ENCODE data around the gene TPSG1.
"Not testable (repeated sequence)": the region's sequence is repeated elsewhere in the genome, so short reads cannot be mapped to it uniquely, and the experiment has no call there.

The TPSG1 gene

DNA sequence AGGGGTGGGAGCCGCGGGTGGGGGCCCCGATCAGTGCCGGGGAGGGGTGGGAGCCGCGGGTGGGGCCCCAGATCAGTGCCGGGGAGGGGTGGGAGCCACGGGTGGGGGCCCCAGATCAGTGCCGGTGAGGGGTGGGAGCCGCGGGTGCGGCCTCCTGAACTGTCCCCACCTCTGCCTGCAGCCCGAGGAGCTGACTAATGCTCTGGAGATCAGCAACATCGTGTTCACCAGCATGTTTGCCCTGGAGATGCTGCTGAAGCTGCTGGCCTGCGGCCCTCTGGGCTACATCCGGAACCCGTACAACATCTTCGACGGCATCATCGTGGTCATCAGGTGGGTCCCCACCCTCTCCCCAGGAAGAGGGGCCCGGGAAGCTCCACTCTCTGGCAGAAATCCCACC is 20.1 kb downstream of the TPSG1 start:
- in situ Hi-C loops (cut with MboI; ENCODE audit: low sequenced_read_pairs, unreplicated experiment) = loop anchor here (25.0 kb wide), 1 partner anchor 107 kb away; the partner anchor contains the start of gene UBE2I
- TF ChIP-seq, protein P1, sequence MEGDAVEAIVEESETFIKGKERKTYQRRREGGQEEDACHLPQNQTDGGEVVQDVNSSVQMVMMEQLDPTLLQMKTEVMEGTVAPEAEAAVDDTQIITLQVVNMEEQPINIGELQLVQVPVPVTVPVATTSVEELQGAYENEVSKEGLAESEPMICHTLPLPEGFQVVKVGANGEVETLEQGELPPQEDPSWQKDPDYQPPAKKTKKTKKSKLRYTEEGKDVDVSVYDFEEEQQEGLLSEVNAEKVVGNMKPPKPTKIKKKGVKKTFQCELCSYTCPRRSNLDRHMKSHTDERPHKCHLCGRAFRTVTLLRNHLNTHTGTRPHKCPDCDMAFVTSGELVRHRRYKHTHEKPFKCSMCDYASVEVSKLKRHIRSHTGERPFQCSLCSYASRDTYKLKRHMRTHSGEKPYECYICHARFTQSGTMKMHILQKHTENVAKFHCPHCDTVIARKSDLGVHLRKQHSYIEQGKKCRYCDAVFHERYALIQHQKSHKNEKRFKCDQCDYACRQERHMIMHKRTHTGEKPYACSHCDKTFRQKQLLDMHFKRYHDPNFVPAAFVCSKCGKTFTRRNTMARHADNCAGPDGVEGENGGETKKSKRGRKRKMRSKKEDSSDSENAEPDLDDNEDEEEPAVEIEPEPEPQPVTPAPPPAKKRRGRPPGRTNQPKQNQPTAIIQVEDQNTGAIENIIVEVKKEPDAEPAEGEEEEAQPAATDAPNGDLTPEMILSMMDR (IDR thresholded peaks at IDR 0.05; ENCODE audit: borderline replicate concordance, control extremely low read depth, extremely low read depth, insufficient read depth, missing control alignments) = no peak

DNA sequence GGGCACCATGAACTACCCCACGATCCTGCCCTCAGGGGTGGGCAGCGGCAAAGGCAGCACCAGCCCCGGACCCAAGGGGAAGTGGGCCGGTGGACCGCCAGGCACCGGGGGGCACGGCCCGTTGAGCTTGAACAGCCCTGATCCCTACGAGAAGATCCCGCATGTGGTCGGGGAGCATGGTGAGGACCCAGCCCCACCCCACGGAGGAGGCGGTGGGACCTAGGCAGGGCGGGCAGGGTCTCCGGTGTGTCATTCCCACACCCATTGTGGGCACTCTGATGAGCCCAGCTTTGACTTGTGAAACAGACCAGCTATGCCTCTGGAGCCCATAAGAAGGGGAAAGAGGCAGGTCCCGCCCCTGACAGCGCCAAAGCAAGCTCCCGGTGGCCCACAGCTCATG is 22.8 kb downstream of the TPSG1 start:
- TF ChIP-seq, protein P1 (IDR thresholded peaks at IDR 0.05; ENCODE audit: borderline replicate concordance, control extremely low read depth, extremely low read depth, insufficient read depth, missing control alignments) = no peak
- in situ Hi-C loops (cut with MboI; ENCODE audit: low sequenced_read_pairs, unreplicated experiment) = loop anchor here (25.0 kb wide), 1 partner anchor 110 kb away; the partner anchor contains the start of gene UBE2I
- DNase-seq (ENCODE audit: low spot score) = no peak

More for the DNA sequence above, 20.1 kb downstream of the TPSG1 start:
- no peak for DNase-seq (ENCODE audit: low spot score)

DNA sequence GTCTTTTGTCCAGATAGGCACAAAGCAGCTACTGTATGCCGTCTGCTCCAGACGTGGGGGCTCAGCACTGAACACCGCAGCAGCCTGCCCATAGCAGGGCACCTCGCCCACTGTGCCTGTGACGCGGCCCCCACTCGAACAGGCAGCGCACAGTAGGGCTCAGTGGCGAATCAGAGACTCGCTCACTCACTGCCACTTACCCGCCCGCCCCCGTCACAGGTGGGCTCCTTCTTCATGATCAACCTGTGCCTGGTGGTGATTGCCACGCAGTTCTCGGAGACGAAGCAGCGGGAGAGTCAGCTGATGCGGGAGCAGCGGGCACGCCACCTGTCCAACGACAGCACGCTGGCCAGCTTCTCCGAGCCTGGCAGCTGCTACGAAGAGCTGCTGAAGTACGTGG is 23.6 kb downstream of the TPSG1 start:
- TF ChIP-seq, protein P1 (IDR thresholded peaks at IDR 0.05; ENCODE audit: borderline replicate concordance, control extremely low read depth, extremely low read depth, insufficient read depth, missing control alignments) = no peak
- in situ Hi-C loops (cut with MboI; ENCODE audit: low sequenced_read_pairs, unreplicated experiment) = loop anchor here (25.0 kb wide), 1 partner anchor 111 kb away; the partner anchor contains the start of gene UBE2I
- no peak for DNase-seq (ENCODE audit: low spot score)

DNA sequence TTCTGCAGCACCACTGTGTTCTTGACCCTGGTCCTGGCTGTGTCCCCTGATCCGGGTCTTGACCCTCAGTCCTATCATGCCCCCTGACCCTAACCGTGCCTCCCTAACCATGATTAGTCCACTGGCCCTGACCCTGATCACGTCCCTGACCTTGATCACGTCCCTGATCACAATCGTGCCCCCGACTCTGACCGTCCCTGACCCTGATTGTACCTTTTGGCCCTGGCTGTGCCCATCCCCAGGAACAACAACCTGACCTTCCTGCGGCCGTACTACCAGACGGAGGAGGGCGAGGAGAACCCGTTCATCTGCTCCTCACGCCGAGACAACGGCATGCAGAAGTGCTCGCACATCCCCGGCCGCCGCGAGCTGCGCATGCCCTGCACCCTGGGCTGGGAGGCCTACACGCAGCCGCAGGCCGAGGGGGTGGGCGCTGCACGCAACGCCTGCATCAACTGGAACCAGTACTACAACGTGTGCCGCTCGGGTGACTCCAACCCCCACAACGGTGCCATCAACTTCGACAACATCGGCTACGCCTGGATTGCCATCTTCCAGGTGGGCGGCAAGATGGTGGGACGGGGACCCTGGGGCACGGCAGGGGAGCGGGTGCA is 24.9 kb downstream of the TPSG1 start:
- in situ Hi-C loops (cut with MboI; ENCODE audit: low sequenced_read_pairs, unreplicated experiment) = loop anchor here (25.0 kb wide), 1 partner anchor 112 kb away; the partner anchor contains the start of gene UBE2I
- TF ChIP-seq, protein P1 (IDR thresholded peaks at IDR 0.05; ENCODE audit: borderline replicate concordance, control extremely low read depth, extremely low read depth, insufficient read depth, missing control alignments) = no peak
- DNase-seq (ENCODE audit: low spot score) = no peak

DNA sequence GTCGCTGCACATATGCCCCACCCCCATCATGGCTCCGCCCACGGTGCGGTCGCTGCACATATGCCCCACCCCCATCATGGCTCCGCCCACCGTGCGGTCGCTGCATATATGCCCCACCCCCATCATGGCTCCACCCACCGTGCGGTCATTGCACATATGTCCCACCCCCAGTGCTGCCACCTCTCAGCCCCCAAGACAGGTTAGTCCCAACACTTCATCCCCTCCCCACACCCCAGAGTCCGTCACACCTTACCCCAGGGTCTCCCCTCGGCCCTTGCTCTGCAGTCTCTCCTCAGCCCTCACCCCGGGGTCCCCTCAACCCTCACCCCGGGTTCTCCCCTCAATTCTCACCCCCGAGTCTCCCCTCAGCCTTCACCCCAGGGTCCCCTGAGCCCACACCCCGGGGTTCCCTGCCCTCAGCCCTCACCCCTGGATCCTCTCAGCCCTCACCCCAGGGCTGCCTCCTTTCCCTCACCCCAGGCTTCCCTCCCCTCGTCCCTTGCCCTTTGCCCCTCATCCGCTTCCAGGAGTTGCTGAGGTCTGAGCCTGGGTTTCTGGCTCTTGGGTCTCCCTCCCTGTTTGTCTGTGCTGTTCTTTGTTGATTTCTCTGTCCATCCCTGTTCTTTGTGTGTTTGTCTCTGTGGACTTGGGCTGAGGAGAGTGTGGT is 25.6 kb downstream of the TPSG1 start:
- TF ChIP-seq, protein P1 (IDR thresholded peaks at IDR 0.05; ENCODE audit: borderline replicate concordance, control extremely low read depth, extremely low read depth, insufficient read depth, missing control alignments) = no peak
- DNase-seq (ENCODE audit: low spot score) = no peak
- in situ Hi-C loops (cut with MboI; ENCODE audit: low sequenced_read_pairs, unreplicated experiment) = loop anchor here (25.0 kb wide), 1 partner anchor 113 kb away; the partner anchor contains the start of gene UBE2I

DNA sequence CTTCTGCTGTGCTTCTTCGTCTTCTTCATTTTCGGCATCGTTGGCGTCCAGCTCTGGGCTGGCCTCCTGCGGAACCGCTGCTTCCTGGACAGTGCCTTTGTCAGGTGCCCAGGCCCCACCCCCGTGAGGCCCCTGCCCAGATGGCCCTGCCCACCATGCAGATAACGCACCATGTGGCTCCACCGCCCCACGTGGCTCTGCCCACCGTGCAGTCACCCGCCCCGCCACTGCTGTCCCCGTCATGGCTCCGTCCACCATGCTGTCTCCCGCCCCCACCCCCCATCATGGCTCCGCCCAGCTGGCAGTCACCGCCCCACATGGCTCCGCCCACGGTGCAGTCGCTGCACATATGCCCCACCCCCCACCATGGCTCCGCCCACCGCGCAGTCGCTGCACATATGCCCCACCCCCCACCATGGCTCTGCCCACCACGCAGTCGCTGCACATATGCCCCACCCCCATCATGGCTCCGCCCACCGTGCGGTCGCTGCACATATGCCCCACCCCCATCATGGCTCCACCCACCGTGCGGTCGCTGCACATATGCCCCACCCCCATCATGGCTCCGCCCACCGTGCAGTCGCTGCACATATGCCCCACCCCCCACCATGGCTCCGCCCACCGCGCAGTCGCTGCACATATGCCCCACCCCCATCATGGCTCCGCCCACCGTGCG is 26.3 kb downstream of the TPSG1 start:
- DNase-seq (ENCODE audit: low spot score); in situ Hi-C loops (cut with MboI; ENCODE audit: low sequenced_read_pairs, unreplicated experiment): not testable (repeated sequence)
